Naive thymus-derived CD8-positive, alpha-beta T cell (primary cell): ENCODE measurements around the gene GPBP1. TPM values are rescaled to one million over a fixed set of nuclear protein-coding genes. Genes with fewer than 3 reads are reported as not detected.
A peak's percentile ranks its signal among the peaks of the same experiment; 100 is the strongest.
"Not testable (repeated sequence)": the region's sequence is repeated elsewhere in the genome, so short reads cannot be mapped to it uniquely, and the experiment has no call there.

Source experiments
- ATAC-seq, 2 donors: fragments of 150-1000 bp; cut with Tn5 transposase in 1 of 2; sonication (Bioruptor Pico), chemical (Tn5 transposase) in 1 of 2; 1 replicate in 1 of 2; 2 replicates in 1 of 2; pipeline ENCODE4 v1.10.0; 2021; ENCODE audit warnings: mild to moderate bottlenecking in 2 of 2, moderate library complexity in 2 of 2
- POLR2A ChIA-PET: fragments of 350-600 bp; sonication (Branson Sonifier 250); formaldehyde crosslinking; loops from one replicate; lab custom pipeline; 2021; ENCODE audit warnings: antibody characterized with exemption; lab: Charles Lee
- DNase-seq, 10 donors: peaks; one replicate each; pipeline versions ENCODE4 v3.0.0 to v3.0.0-alpha.2; 2020 to 2022
- H3K27ac Mint-ChIP-seq, 10 donors: one replicate each; pipeline ENCODE4 v1.8.0; 2020 to 2022; ENCODE audit warnings: mild to moderate bottlenecking in 10 of 10, mixed read lengths in 10 of 10, moderate library complexity in 4 of 10, inconsistent platforms in 1 of 10
- H3K27me3 Mint-ChIP-seq, 5 donors: one replicate each; pipeline ENCODE4 v1.8.0; 2021 to 2022; ENCODE audit warnings: mixed read lengths in 5 of 5
- H3K36me3 Mint-ChIP-seq, 3 donors: one replicate each; pipeline ENCODE4 v1.8.0; 2020 to 2022; ENCODE audit warnings: mixed read lengths in 3 of 3, mild to moderate bottlenecking in 2 of 3, inconsistent platforms in 1 of 3
- H3K4me1 Mint-ChIP-seq, 4 donors: one replicate each; pipeline ENCODE4 v1.8.0; 2021 to 2022; ENCODE audit warnings: mixed read lengths in 4 of 4
- H3K4me3 Mint-ChIP-seq, 10 donors: one replicate each; pipeline ENCODE4 v1.8.0; 2020 to 2022; ENCODE audit warnings: mild to moderate bottlenecking in 10 of 10, mixed read lengths in 10 of 10, moderate library complexity in 6 of 10, inconsistent platforms in 1 of 10
- H3K9me3 Mint-ChIP-seq, 9 donors: one replicate each; pipeline ENCODE4 v1.8.0; 2020 to 2022; ENCODE audit warnings: mixed read lengths in 9 of 9, mild to moderate bottlenecking in 3 of 9, inconsistent platforms in 1 of 9, moderate library complexity in 1 of 9
- polyA plus RNA-seq, 3 donors: library from polyadenylated mRNA; unstranded; fragments of 300-500 nt; fragmentation: Illumina TruSeq; gene quantifications; one replicate each; pipeline ENCODE4 v1.2.3, GENCODE V29; 2021
- total RNA-seq, 8 experiments: library from RNA in 2 of 8; stranded (reverse) in 2 of 8; gene quantifications; one replicate each; pipeline ENCODE4 v1.2.3 and lab custom pipeline; 2021 to 2026

GPBP1 gene
- 100 to 1,000 TPM; 155 to 168 TPM for total RNA-seq
- polyA plus RNA-seq = 10 to 100 TPM; 69.8 to 97.1 (median 93.0) TPM
- 209 to 295 (median 225) reads per million in 6 experiments for total RNA-seq (lab: John Stamatoyannopoulos, UW)

- peaks cover 0 to 28% (median 15%) of the 10 kb centered on the region in 3 donors for H3K36me3 Mint-ChIP-seq
- peak within 1 kb of the TSS; percentile 95 to 99 (median 97) for H3K4me3 Mint-ChIP-seq
- POLR2A ChIA-PET = interaction anchor here (0.6 to 1.8 kb wide), 13 partner anchors 9 to 358 kb away, joined by 3 to 20 read pairs (median 4); partner anchors contain the start of genes MAP3K1 and SETD9
- H3K27ac Mint-ChIP-seq = peak within 1 kb of the TSS; percentile 95 to 100 (median 99)
- H3K4me1 Mint-ChIP-seq = peaks cover 22 to 45% (median 26%) of the 10 kb centered on the region in 4 donors
- ATAC-seq (peak; percentile 71 to 81), DNase-seq (peak; percentile 97 to 99 (median 98))
- no peaks in the 10 kb centered on the region for H3K9me3 Mint-ChIP-seq
- H3K27me3 Mint-ChIP-seq = no peaks in the 10 kb centered on the region
Observed at GRCh38 chr5:57173319-57174127, at the start of gene GPBP1. TSS of gene GPBP1 (plus strand) at chr5:57174059. CDS start at chr5:57214131, 40,072 bp downstream.

GRCh38 chr5:57128325-57128724 lies 45.5 kb upstream of the GPBP1 start:
- DNase-seq = no peak

GRCh38 chr5:57133574-57133973 lies 40.3 kb upstream of the GPBP1 start:
- no peaks in the 10 kb centered on the region for H3K36me3 Mint-ChIP-seq
- H3K27ac Mint-ChIP-seq = peak overlapping the region in 2 of 10 donors; percentile 21 to 49
- DNase-seq = no peak
- POLR2A ChIA-PET = no interaction called here
- H3K4me3 Mint-ChIP-seq = no peak overlapping the region
- H3K27me3 Mint-ChIP-seq = peaks cover 0 to 5% (median 3%) of the 10 kb centered on the region in 5 donors
- H3K9me3 Mint-ChIP-seq = no peaks in the 10 kb centered on the region
- ATAC-seq = no peak
- no peaks in the 10 kb centered on the region for H3K4me1 Mint-ChIP-seq

More at GRCh38 chr5:57128325-57128724, 45.5 kb upstream of the GPBP1 start:
- no peak overlapping the region for H3K27ac Mint-ChIP-seq
- no peaks in the 10 kb centered on the region for H3K36me3 Mint-ChIP-seq
- ATAC-seq = no peak
- no peaks in the 10 kb centered on the region for H3K4me1 Mint-ChIP-seq
- POLR2A ChIA-PET = no interaction called here
- H3K9me3 Mint-ChIP-seq = peaks cover 0 to 8% (median 0%) of the 10 kb centered on the region in 9 donors
- H3K4me3 Mint-ChIP-seq = no peak overlapping the region
- peaks cover 0 to 2% (median 0%) of the 10 kb centered on the region in 5 donors for H3K27me3 Mint-ChIP-seq

- Mint-ChIP-seq H3K4me1 (no peaks in the 10 kb centered on the region), H3K36me3 (no peaks in the 10 kb centered on the region), H3K9me3 (no peaks in the 10 kb centered on the region), H3K27ac (no peak overlapping the region), H3K4me3 (no peak overlapping the region), H3K27me3 (peaks cover 0 to 5% (median 3%) of the 10 kb centered on the region in 5 donors)
- POLR2A ChIA-PET = interaction anchor here (0.9 to 1.5 kb wide), 2 partner anchors 206 to 237 kb away, joined by 4 to 5 read pairs; no protein-coding TSS in a partner anchor
- DNase-seq (no peak), ATAC-seq (no peak)
Observed at GRCh38 chr5:57137401-57137800, 36.5 kb upstream of the GPBP1 start.

- Mint-ChIP-seq H3K27ac (peak overlapping the region in 1 of 10 donors; percentile 37), H3K4me3 (no peak overlapping the region), H3K27me3 (peaks cover 0 to 9% (median 2%) of the 10 kb centered on the region in 5 donors), H3K36me3 (peaks cover 0 to 10% (median 5%) of the 10 kb centered on the region in 3 donors), H3K9me3 (peaks cover 0 to 16% (median 7%) of the 10 kb centered on the region in 9 donors), H3K4me1 (no peaks in the 10 kb centered on the region)
- DNase-seq (no peak), ATAC-seq (no peak)
- POLR2A ChIA-PET = no interaction called here
Observed at GRCh38 chr5:57152316-57152715, 21.5 kb upstream of the GPBP1 start.

- no peak overlapping the region for H3K4me3 Mint-ChIP-seq
- no peak overlapping the region for H3K27ac Mint-ChIP-seq
- ATAC-seq (no peak), DNase-seq (no peak)
- H3K4me1 Mint-ChIP-seq = no peaks in the 10 kb centered on the region
- peaks cover 0 to 13% (median 13%) of the 10 kb centered on the region in 3 donors for H3K36me3 Mint-ChIP-seq
- no peaks in the 10 kb centered on the region for H3K27me3 Mint-ChIP-seq
- POLR2A ChIA-PET = no interaction called here
- peaks cover 0 to 33% (median 10%) of the 10 kb centered on the region in 9 donors for H3K9me3 Mint-ChIP-seq
Observed at GRCh38 chr5:57155033-57155432, 18.8 kb upstream of the GPBP1 start.

GRCh38 chr5:57157131-57157530 lies 16.7 kb upstream of the GPBP1 start:
- DNase-seq (no peak), ATAC-seq (no peak)
- no peaks in the 10 kb centered on the region for H3K4me1 Mint-ChIP-seq
- H3K27ac Mint-ChIP-seq = no peak overlapping the region
- no peaks in the 10 kb centered on the region for H3K27me3 Mint-ChIP-seq
- POLR2A ChIA-PET = no interaction called here
- peaks cover 0 to 33% (median 10%) of the 10 kb centered on the region in 9 donors for H3K9me3 Mint-ChIP-seq
- H3K4me3 Mint-ChIP-seq = no peak overlapping the region
- peaks cover 0 to 13% (median 13%) of the 10 kb centered on the region in 3 donors for H3K36me3 Mint-ChIP-seq

- Mint-ChIP-seq H3K9me3 (peaks cover 0 to 33% (median 10%) of the 10 kb centered on the region in 9 donors), H3K27me3 (no peaks in the 10 kb centered on the region), H3K36me3 (peaks cover 0 to 13% (median 13%) of the 10 kb centered on the region in 3 donors), H3K4me1 (no peaks in the 10 kb centered on the region), H3K27ac (no peak overlapping the region), H3K4me3 (no peak overlapping the region)
- DNase-seq (no peak), ATAC-seq (no peak)
- POLR2A ChIA-PET = no interaction called here
Observed at GRCh38 chr5:57157666-57158065, 16.2 kb upstream of the GPBP1 start.

GRCh38 chr5:57163553-57164006 lies 10.3 kb upstream of the GPBP1 start:
- Mint-ChIP-seq H3K9me3 (peaks cover 0 to 5% (median 0%) of the 10 kb centered on the region in 9 donors), H3K4me3 (no peak overlapping the region), H3K27me3 (no peaks in the 10 kb centered on the region), H3K27ac (no peak overlapping the region), H3K36me3 (peaks cover 0 to 2% (median 0%) of the 10 kb centered on the region in 3 donors), H3K4me1 (no peaks in the 10 kb centered on the region)
- POLR2A ChIA-PET = interaction anchor here (0.9 kb wide), 1 partner anchor 10 kb away, joined by 3 read pairs; no protein-coding TSS in a partner anchor
- no peak for ATAC-seq
- no peak for DNase-seq

- peak overlapping the region in 1 of 10 donors; percentile 22 for H3K27ac Mint-ChIP-seq
- ATAC-seq (no peak), DNase-seq (no peak)
- H3K9me3 Mint-ChIP-seq = peaks cover 0 to 2% (median 0%) of the 10 kb centered on the region in 9 donors
- H3K27me3 Mint-ChIP-seq = no peaks in the 10 kb centered on the region
- no peaks in the 10 kb centered on the region for H3K36me3 Mint-ChIP-seq
- H3K4me3 Mint-ChIP-seq = no peak overlapping the region
- POLR2A ChIA-PET = no interaction called here
- no peaks in the 10 kb centered on the region for H3K4me1 Mint-ChIP-seq
Observed at GRCh38 chr5:57164124-57164523, 9.7 kb upstream of the GPBP1 start.

GRCh38 chr5:57165171-57165570 lies 8.7 kb upstream of the GPBP1 start:
- H3K4me3 Mint-ChIP-seq, H3K9me3 Mint-ChIP-seq, POLR2A ChIA-PET, H3K36me3 Mint-ChIP-seq, DNase-seq, H3K27me3 Mint-ChIP-seq, H3K4me1 Mint-ChIP-seq, ATAC-seq, H3K27ac Mint-ChIP-seq: not testable (repeated sequence)

- DNase-seq = no peak
- Mint-ChIP-seq H3K27me3 (no peaks in the 10 kb centered on the region), H3K4me1 (peaks cover 0 to 2% (median 0%) of the 10 kb centered on the region in 4 donors), H3K27ac (peak overlapping the region in 1 of 10 donors; percentile 36), H3K4me3 (no peak overlapping the region), H3K36me3 (no peaks in the 10 kb centered on the region), H3K9me3 (no peaks in the 10 kb centered on the region)
- POLR2A ChIA-PET = no interaction called here
- no peak for ATAC-seq
Observed at GRCh38 chr5:57166276-57166675, 7.6 kb upstream of the GPBP1 start.

- POLR2A ChIA-PET = no interaction called here
Observed at GRCh38 chr5:57167201-57167600, 6.7 kb upstream of the GPBP1 start.

More at GRCh38 chr5:57167201-57167600, 6.7 kb upstream of the GPBP1 start:
- Mint-ChIP-seq H3K27ac (no peak overlapping the region), H3K27me3 (no peaks in the 10 kb centered on the region), H3K36me3 (no peaks in the 10 kb centered on the region), H3K9me3 (no peaks in the 10 kb centered on the region), H3K4me3 (no peak overlapping the region), H3K4me1 (peaks cover 2 to 7% (median 3%) of the 10 kb centered on the region in 4 donors)
- ATAC-seq (no peak), DNase-seq (no peak)
